ENCODE measurements around the gene VDR.
A peak's percentile ranks its signal among the peaks of the same experiment; 100 is the strongest.

DNA sequence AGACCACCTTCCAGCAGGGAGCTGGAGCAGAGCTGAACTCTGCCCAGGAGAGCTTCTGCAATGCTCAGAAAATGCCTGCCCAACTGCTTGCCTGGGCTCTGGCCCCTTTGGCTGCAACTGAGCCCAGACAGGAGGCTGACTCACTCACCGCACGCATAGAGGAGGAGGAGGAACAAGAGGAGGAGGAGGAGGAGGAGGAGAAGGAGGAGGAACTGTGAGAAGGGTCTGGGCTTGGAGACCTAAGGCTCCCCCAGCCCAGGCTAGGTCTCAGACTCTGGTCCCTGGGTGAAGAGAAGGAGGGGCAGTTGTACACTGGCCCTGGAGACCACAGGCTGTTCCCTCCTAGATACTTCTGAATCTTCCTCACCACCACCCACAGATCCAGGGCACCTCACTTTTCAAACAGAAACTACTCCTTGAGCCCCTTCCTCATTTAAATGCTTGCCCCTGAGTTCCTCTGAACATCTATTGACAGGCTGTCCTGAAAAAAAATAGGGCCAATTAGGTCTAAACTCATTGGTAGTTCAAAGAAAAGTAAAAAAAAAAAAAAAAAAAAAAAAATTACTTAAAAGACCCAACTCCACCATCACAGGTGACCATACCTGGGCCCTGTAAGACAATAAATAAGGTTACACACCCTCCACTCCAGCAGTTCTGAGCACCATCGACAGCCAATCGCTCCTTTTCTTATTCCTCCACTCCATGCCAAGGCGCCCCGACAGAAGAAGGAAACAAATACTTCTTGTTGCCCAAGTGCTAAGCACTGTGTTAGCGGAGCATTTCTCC is 674 bp downstream of the VDR start:
- TF ChIP-seq POLR2A (IDR thresholded peaks at IDR 0.05) (no peak), POLR2AphosphoS5 (IDR thresholded peaks at IDR 0.05) (peak in 2 of 3 donors; percentile 11 to 23)
